Heart right ventricle (tissue), 16 donors: ENCODE data around the gene CTTNBP2. TPM values are rescaled to one million over a fixed set of nuclear protein-coding genes. Genes with fewer than 3 reads are reported as not detected.

Experiments
- ATAC-seq, 8 donors: fragments of 200-7000 bp; cut with Tn5 transposase; one replicate each; pipeline ENCODE4 v1.9.1; 2020; ENCODE audit warnings: mild to moderate bottlenecking in 8 of 8, moderate library complexity in 8 of 8, moderate number of reproducible peaks in 1 of 8
- DNase-seq, 2 donors: peaks; one replicate each; pipeline ENCODE4 v3.0.0-alpha.2; 2020
- H3K27ac ChIP-seq, 10 donors: fragments of 200-600 bp; sonication (generic) in 2 of 10; one replicate each; pipeline versions ENCODE4 v1.5.0 to v1.8.0; 2020 to 2022; ENCODE audit warnings: mild to moderate bottlenecking in 3 of 10
- H3K27me3 ChIP-seq, 7 donors: fragments of 200-600 bp; one replicate each; pipeline ENCODE4 v1.8.0; 2021 to 2022; ENCODE audit warnings: mild to moderate bottlenecking in 2 of 7
- H3K36me3 ChIP-seq, 9 donors: fragments of 200-600 bp; sonication (generic) in 1 of 9; one replicate each; pipeline versions ENCODE4 v1.5.0 to v1.8.0; 2020 to 2022; ENCODE audit warnings: mild to moderate bottlenecking in 2 of 9
- H3K4me1 ChIP-seq, 9 donors: fragments of 200-600 bp; sonication (generic) in 1 of 9; one replicate each; pipeline versions ENCODE4 v1.5.0 to v1.8.0; 2020 to 2022; ENCODE audit warnings: mild to moderate bottlenecking in 4 of 9
- H3K4me3 ChIP-seq, 10 donors: fragments of 200-600 bp; sonication (generic) in 2 of 10; one replicate each; pipeline versions ENCODE4 v1.5.0 to v1.8.0; 2020 to 2022; ENCODE audit warnings: mild to moderate bottlenecking in 7 of 10, moderate library complexity in 2 of 10
- H3K9me3 ChIP-seq, 11 donors: fragments of 200-600 bp in 10 of 11; sonication (generic) in 2 of 11; one replicate each; pipeline versions ENCODE4 v1.5.0 to v1.8.0; 2013 to 2022; ENCODE audit warnings: mild to moderate bottlenecking in 2 of 11, control low read depth in 1 of 11, moderate library complexity in 1 of 11
- CTCF ChIP-seq, 9 donors: fragments of 200-600 bp; sonication (generic) in 2 of 9; IDR thresholded peaks; one replicate each; pipeline versions ENCODE4 v1.5.0 to v1.8.0; 2021 to 2022; ENCODE audit warnings: antibody characterized with exemption in 9 of 9, mild to moderate bottlenecking in 5 of 9, moderate library complexity in 1 of 9
- WGBS, 2 donors: extraction: QIAGEN DNeasy Blood & Tissue Kit; methylation state at CpG; one replicate each; pipeline ENCODE4 v1.1.7; 2013; ENCODE audit warnings: inconsistent platforms in 1 of 2; 5-methylcytosine and 5-hydroxymethylcytosine counted together
- intact Hi-C, 10 donors: fragments of 100-400 bp; cut with DNase I; formaldehyde crosslinking; loops; one replicate each; pipeline versions ENCODE4 v1.11.1 to v1.14.2; 2022
- polyA plus RNA-seq, 2 donors: library from polyadenylated mRNA; stranded (reverse); fragments of 200-250 nt; gene quantifications; one replicate each; pipeline ENCODE4 v1.2.3, GENCODE V29; 2013
- total RNA-seq, 10 donors: library from RNA; stranded (reverse); fragmentation: NEBNext Ultra II Directional in 3 of 10; extraction: Animal tissue kit (Norgen Biotek cat#: 25700) in 3 of 10; gene quantifications; one replicate each; pipeline versions ENCODE4 v1.2.1 to v1.2.4, GENCODE V29; 2021 to 2023
- donor health status: Arrhythmogenic right ventricular cardiomyopathy.
- donor health status: ischemic (EF 13 %, LVEDD 7.1; RV severe dilation, severe dysfunction).
- donor health status: healthy with polysubstance abuse.
- donor health status: DM: no; HTN: yes; CAD: no.
- donor health status: DM: no; HTN: no; CAD: no.
- donor health status: ischemic (EF 25% LVEDD 6.9; RV normal size, moderate dysfunction).
- donor health status: ischemic (EF 25% LVEDD 5.7; RV mildly dilated, moderate dysfunction).
- donor health status: healthy.
- donor health status: DM: yes; HTN: yes; CAD: no.
- donor health status: Ischemic cardiomyopathy.
- donor health status: ischemic (EF 35%, LVEDD 5.7; RV mildly dilated, moderate dysfunction).
- donor health status: nonischemic (EF 11% LVEDD 7.7; RV severe dilation, severe dysfunction).
- donor health status: DM: yes; HTN: yes; CAD: no.
- donor health status: PGD.
- donor health status: ischemic (EF 29% LVEDD 5.4; RV normal size, mild dysfunction).
- donor health status: nonischemic (EF 23%, LVEDD 6.1; RV moderate dilation, normal function).

CTTNBP2 gene
- total and polyA plus RNA-seq, 12 donors, result 0.41 to 2.0 (median 0.97) TPM

DNA sequence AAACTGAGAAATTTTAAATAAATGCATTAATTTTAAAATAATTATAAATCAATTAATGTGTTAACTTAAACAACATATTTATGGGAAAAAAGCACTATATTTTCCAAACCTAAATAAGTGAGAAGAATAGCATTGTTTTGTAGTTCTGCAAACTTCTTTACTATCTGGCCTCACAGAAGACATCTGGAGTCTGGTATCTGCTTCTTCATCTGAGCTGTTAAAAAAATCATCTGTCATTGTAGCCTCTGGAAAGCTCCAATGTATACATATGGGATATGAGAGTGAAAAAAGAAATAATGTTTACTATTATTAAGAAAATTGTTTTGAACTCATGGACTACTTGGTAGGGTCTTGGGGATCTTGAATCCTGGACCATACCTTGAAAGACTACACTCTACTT lies 32.2 kb downstream of the CTTNBP2 start:
- Histone ChIP-seq H3K4me3 (no peak overlapping the region), H3K27me3 (no peaks in the 10 kb centered on the region), H3K9me3 (peaks cover 0 to 5% (median 0%) of the 10 kb centered on the region in 11 donors), H3K27ac (no peak overlapping the region), H3K4me1 (peaks cover 0 to 6% (median 0%) of the 10 kb centered on the region in 9 donors), H3K36me3 (no peaks in the 10 kb centered on the region)
- intact Hi-C loops, result no loop called here
- TF ChIP-seq CTCF (IDR thresholded peaks at IDR 0.05), result no peak
- DNase-seq (no peak), ATAC-seq (no peak)

- intact Hi-C loops, result no loop called here
- H3K27me3 ChIP-seq, result no peaks in the 10 kb centered on the region
- peaks cover 0 to 5% (median 0%) of the 10 kb centered on the region in 11 donors for H3K9me3 ChIP-seq
- H3K4me1 ChIP-seq, result peaks cover 0 to 6% (median 0%) of the 10 kb centered on the region in 9 donors
- H3K27ac ChIP-seq, result no peak overlapping the region
- H3K4me3 ChIP-seq, result no peak overlapping the region
- ATAC-seq, result no peak
- no peak for DNase-seq
- no peak for TF ChIP-seq CTCF (IDR thresholded peaks at IDR 0.05)
- no peaks in the 10 kb centered on the region for H3K36me3 ChIP-seq
Observed at GRCh38 chr7:117839507-117839906, 33.7 kb downstream of the CTTNBP2 start.

DNA sequence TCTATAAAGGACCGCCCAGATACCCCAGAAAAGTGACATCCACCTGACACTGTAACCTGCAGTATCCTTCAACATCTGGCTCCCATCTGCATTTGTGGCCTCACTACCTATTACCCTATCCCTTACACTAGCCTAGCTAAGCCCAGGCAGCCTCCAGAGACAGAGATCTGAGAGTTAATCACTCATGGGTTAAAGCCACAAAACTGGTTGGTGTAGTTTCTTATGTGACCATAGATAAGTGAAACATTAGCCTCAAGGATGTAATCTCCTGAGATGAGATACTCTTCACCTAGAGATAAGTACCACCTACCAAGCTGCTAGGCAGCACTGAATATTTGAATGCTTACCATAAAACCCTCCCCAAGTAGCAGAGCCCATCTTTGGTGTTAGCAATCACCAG lies 35.4 kb downstream of the CTTNBP2 start:
- intact Hi-C loops, result no loop called here
- ATAC-seq (no peak), DNase-seq (no peak)
- Histone ChIP-seq H3K27ac (no peak overlapping the region), H3K4me3 (no peak overlapping the region), H3K9me3 (no peaks in the 10 kb centered on the region), H3K27me3 (no peaks in the 10 kb centered on the region), H3K36me3 (no peaks in the 10 kb centered on the region), H3K4me1 (peaks cover 0 to 6% (median 0%) of the 10 kb centered on the region in 9 donors)
- 96 to 98% methylated on average over 1 of the region's 1 CpG for WGBS, 2 donors
- TF ChIP-seq CTCF (IDR thresholded peaks at IDR 0.05), result no peak

DNA sequence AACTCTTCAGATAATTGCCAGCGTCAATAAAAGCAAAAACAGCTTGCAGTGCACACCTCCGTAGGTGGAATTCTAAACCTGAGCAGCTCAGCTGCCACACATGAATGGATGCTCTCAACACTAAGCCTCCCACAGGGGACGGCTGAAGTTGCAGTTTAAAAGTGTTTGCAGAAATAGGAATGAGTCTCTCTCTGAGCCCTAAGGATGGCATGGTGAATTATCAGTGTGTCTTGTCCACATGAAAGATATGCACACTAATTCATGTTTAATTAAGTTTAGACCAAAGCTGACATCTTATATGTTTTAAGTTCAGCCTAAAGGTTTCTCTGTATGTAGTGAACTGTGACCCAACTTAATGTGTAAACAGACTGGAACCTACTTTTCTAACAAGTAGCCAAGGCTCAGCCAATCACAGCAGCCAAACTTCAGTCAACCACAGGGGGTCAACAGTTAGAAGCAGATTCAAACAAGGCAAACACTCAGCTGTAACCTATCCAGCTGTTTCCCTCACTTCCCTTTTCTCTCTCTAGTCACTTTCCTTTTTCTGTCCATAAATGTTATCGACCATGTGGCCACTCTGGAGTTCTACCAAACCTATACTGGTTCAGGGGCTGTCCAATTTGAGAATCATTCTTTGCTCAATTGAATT lies 38.1 kb downstream of the CTTNBP2 start:
- H3K36me3 ChIP-seq, result no peaks in the 10 kb centered on the region
- ATAC-seq (no peak), DNase-seq (no peak)
- H3K9me3 ChIP-seq, result no peaks in the 10 kb centered on the region
- H3K27ac ChIP-seq, result no peak overlapping the region
- intact Hi-C loops, result no loop called here
- no peak overlapping the region for H3K4me3 ChIP-seq
- peaks cover 0 to 15% (median 5%) of the 10 kb centered on the region in 9 donors for H3K4me1 ChIP-seq
- no peak for TF ChIP-seq CTCF (IDR thresholded peaks at IDR 0.05)
- no peaks in the 10 kb centered on the region for H3K27me3 ChIP-seq
- 71 to 74% methylated on average over 4 of the region's 4 CpGs for WGBS, 2 donors
